GM21360 (cell line): ENCODE data around the gene ARL15.

ENCODE experiments used
- ATAC-seq: cut with Tn5 transposase; IDR thresholded peaks from one replicate; pipeline ENCODE4 v1.9.1; 2021; ENCODE audit warnings: mild to moderate bottlenecking, moderate library complexity; ENCODE audit not compliant: unreplicated experiment

The ARL15 gene

GRCh38 chr5:53950621-53951020 lies 359.8 kb downstream of the ARL15 start:
- no peak for ATAC-seq

- ATAC-seq: no peak
Measured at GRCh38 chr5:53948598-53948997, 361.8 kb downstream of the ARL15 start.

DNA sequence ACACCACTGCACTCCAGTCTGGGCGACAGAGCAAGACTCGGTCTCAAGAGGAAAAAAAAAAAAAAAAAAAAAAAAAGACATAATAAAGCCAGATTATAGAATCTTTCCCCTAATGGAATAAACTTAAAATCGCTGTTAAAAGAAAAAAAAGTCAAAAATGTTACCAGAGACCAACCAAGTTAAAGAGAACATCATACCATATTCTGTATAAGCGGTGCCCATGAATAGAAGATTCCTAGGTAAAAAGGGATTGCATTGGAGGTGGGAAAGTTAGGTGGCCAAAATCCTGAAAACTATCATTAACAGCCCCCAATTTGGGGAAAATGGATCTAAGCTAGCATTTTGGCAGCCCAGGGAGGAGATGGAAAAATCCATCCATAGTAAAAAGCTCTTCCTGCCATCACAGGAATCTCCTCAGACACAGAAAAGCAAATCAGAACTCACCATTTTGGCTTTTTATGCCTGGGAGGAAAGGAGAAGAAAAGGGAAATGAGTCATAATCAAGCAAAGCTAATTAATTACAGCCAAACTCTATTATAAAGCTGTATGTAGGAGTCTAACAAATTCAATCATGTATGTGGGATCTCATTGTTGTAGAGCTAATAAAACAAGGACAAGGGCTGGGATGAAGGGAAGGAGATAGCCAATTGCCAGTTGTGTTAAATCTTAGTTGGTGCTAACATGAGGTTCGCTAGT lies 363.8 kb downstream of the ARL15 start:
- ATAC-seq: no peak

DNA sequence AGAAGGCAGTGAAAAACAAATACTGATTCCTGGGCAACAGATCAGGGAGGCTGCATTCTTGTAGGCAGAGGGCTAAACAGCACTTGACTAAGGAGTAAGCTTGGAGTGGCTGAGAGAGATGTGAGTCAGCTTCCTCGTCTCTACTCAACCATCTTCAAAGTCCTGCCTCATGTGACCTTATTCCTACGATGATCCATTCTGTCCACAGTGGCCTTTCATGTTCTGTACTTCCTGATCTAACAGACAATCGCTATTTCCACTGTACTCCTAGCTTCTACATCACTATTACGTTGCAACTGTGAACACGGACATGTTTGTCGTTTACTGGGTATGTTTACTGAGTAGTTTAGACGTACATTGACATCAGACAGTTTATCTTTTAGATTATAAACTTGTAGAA lies 365.4 kb downstream of the ARL15 start:
- no peak for ATAC-seq

DNA sequence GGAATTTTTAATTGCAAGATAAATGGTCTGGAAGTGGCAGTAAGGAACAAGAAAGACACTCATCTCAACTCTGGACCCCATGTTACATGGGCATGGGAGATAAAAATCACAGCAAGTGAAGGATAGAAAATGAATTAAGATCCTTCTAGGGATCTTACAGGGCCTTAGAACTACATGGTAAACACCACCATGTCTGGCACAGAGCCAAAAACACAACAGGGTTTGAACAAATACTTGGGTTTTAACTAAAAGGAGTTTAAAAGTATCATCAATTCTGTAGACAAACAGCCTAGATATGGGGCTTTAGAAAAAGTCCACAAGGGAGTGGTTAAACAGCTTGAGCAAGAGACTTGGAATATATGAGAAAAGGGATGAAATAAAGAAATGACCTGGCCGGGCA lies 366.4 kb downstream of the ARL15 start:
- no peak for ATAC-seq

GRCh38 chr5:53942724-53943123 lies 367.6 kb downstream of the ARL15 start:
- no peak for ATAC-seq

GRCh38 chr5:53940921-53941320 lies 369.5 kb downstream of the ARL15 start:
- no peak for ATAC-seq

DNA sequence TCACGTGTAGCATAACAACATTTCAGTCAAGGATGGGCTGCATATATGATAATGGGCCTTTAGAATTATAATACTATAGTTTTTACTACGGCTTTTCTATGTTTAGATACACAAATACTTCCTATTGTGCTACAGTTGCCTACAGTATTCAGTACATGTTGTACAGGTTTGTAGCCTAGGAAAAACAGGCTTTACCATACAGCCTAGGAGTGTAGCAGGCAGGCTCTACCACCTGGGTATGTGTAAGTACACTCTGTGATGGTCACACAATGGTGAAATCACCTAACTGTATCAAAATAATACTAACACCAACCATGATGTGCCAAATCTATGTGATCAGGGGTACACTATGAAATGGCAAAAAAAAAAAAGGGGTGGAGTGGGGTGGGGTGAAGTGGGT lies 372.9 kb downstream of the ARL15 start:
- no peak for ATAC-seq

DNA sequence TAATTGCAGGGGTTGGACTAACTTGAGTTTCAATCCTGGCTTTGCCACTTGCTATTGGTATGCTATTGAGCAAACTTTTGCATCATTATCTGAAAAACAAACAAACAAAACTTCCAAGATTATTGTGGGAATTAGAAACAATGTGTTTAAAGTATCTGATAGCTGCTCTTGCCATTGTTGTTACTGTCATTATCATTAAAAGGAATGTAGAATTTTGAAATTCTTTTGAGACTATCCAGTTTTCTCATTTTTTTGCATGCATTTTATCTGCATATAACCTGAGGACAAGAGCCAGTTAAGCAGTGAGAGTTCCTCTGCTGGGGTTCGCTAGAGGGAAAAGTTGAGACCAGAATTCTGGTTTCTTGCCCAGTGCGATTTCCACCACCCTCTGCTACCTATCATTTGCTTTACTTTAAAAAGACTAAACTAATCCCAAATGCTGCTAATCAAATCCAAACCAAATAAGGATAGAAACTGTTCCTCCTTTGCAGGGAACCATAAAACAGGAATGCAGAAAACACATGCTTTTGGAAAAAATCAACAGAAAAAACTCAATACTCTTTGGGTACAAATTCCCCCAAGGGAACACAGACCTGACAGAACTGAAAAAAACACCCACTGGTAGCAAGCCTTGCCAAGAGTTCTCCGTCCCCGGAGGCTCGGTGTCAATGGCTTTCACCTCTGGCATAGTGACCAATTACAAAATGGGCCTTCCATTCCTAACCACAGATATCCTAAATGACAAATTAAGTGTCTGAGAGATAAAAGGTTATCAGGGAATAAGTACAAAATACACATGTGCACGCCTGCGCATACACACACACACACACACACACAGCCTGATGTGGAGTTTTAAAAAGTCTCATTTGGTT lies 373.7 kb downstream of the ARL15 start:
- no peak for ATAC-seq

- no peak for ATAC-seq
Measured at GRCh38 chr5:53934151-53934820, 376.1 kb downstream of the ARL15 start.

GRCh38 chr5:53932351-53932750 lies 378.0 kb downstream of the ARL15 start:
- ATAC-seq: no peak

DNA sequence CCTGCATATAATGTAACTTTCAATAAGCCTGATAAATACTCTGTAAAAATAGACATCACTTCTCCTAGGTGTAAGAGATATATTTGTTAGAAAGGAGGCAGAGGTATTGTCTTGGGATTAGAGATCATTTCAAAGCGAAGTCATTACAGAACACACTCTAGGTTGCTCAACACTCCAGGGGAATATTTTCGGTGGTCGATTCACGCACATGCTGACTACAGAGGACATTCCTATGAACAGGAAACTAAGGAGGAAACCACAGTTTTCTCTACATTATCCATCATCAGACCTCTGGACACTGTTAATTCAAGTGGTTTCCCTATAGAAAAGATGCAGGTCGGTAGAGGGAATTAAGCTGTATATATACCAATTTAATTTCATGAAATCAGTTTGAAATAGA lies 379.9 kb downstream of the ARL15 start:
- no peak for ATAC-seq

- ATAC-seq: no peak
Measured at GRCh38 chr5:53929570-53929969, 380.8 kb downstream of the ARL15 start.

DNA sequence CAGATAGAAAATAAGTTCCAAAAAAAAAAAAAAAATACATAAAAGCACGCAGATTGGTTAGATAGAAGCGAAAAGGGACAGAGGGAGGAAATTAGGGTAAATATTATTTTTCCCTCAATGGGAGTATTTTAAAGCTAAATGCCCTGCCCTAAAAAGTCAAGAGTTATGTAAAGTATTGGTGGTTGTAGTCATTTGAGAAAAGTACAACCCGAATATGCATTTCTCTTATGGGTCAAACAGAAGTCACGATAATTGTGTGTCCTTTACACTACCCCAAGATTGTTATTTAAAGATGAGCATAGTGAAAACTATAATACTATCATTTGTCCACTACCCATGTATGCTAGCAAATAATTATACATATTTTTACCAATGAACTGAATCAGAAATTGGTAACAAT lies 381.2 kb downstream of the ARL15 start:
- no peak for ATAC-seq

- no peak for ATAC-seq
Measured at GRCh38 chr5:53928641-53929040, 381.7 kb downstream of the ARL15 start.

GRCh38 chr5:53927668-53928247 lies 382.6 kb downstream of the ARL15 start:
- ATAC-seq: no peak

GRCh38 chr5:53926026-53926425 lies 384.3 kb downstream of the ARL15 start:
- no peak for ATAC-seq

DNA sequence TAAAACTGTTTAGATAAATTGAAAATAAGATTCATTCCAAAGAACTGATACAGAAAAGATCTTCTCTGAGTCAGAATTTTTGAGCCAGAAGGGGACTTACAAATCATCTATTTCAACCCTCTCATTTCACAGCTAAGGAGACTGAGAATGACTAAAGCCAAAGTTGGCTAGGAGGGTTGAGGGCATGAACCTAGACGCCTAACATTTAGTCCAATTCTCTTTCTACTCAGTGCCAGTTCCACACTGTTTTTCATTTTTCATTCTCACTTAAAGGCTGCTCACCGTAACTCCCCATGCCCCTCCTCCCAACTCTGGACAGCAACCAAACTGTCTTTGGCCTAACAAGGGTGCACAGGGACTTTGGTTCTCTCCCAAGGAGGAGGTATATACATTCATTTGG lies 386.0 kb downstream of the ARL15 start:
- no peak for ATAC-seq

DNA sequence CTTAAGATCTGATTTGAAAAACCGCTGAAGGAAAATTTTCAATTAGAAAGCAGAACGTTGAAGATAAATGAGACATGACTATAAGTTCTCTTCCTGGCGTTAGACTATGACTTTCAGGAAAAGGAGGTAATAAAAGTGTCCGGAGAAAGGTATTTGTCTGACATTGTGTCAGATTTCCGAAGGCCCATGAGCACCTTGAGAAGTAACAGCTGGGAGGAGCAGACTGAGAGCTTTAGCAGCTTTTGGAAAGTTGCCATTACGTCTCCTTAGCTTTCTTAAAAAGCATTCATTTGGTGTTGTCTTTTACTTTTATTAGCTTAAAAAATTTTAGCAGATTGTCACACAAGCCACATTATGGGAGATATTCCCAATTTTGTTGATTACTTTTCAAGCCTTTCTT lies 386.4 kb downstream of the ARL15 start:
- ATAC-seq: no peak

DNA sequence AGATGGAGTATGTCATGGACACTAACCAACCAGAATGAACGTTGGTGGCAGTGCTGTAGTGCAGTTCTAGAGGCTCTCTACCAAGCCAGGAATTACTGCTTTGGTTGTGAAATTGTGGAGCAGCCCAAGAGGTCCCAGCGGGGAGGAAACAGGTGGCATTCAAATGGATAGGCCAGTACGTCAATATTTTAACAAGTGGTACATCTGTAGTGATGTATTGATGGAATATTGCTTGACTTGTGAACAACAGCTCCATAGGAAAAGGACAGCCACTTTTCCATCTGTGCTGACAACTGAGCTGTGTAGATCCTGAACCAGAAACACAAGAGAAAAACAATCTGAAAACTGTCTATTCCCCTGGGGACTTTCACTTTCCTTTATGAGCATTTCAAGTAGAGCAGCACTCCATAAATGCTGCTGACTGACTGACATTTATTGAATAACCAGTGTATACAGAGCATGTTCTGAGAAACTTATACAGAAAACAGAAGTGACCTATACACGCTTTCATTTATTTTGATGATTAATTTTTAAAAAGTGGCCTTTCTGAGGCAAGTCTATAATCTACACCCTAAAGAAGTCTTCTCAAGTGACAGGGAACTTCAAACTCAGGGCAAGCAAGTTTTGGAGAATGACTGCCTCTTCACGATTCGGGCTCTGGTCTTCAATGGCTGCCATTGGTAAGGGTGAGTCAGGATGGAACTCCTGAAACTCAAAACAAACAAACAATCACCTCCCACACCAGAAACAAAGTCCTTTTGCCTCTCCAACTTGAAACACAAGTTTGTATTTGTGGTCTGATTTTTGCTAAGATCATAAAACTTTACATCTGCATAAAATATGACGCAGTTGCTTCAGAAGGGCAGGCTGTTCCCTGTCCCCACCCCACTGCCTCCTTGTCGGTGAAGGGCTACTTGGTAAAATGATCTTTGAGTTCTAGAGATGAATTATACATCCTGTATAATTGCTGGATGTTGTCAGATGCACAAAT lies 387.6 kb downstream of the ARL15 start:
- ATAC-seq: no peak
